Activated B cell treated with CpG ODN at 0.5 μM for 24 hours (primary cell): ENCODE data around the gene G6PC1. TPM values are rescaled to one million over a fixed set of nuclear protein-coding genes. Genes with fewer than 3 reads are reported as not detected.
"Not testable (repeated sequence)": the region's sequence is repeated elsewhere in the genome, so short reads cannot be mapped to it uniquely, and the experiment has no call there.

Experiments used
- ATAC-seq: fragments of 200-7000 bp; cut with Tn5 transposase; one replicate; pipeline ENCODE4 v1.10.0; 2021; ENCODE audit warnings: low read depth, mild to moderate bottlenecking, moderate library complexity
- CTCF ChIA-PET: fragments of 350-600 bp; sonication (Branson Sonifier 250); formaldehyde crosslinking; loops from one replicate; lab custom pipeline; 2021; ENCODE audit warnings: antibody characterized with exemption; lab: Charles Lee
- POLR2A ChIA-PET: fragments of 350-600 bp; sonication (Branson Sonifier 250); formaldehyde crosslinking; loops from one replicate; lab custom pipeline; 2021; ENCODE audit warnings: antibody characterized with exemption; lab: Charles Lee
- DNase-seq: peaks from one replicate; pipeline ENCODE4 v3.0.0; 2022
- H3K27ac Mint-ChIP-seq: one replicate; pipeline ENCODE4 v1.8.0; 2020; ENCODE audit warnings: mixed read lengths
- H3K27me3 Mint-ChIP-seq: one replicate; pipeline ENCODE4 v1.8.0; 2021; ENCODE audit warnings: mixed read lengths
- H3K36me3 Mint-ChIP-seq: one replicate; pipeline ENCODE4 v1.8.0; 2021; ENCODE audit warnings: low read depth, mixed read lengths
- H3K4me1 Mint-ChIP-seq: one replicate; pipeline ENCODE4 v1.8.0; 2021; ENCODE audit warnings: mixed read lengths
- H3K4me3 Mint-ChIP-seq: one replicate; pipeline ENCODE4 v1.8.0; 2020; ENCODE audit warnings: mild to moderate bottlenecking, mixed read lengths
- H3K9me3 Mint-ChIP-seq: one replicate; pipeline ENCODE4 v1.8.0; 2020; ENCODE audit warnings: mixed read lengths
- CTCF ChIP-seq: fragments of 200-600 bp; IDR thresholded peaks from one replicate; pipeline ENCODE4 v1.8.0; 2022; ENCODE audit warnings: antibody characterized with exemption, mild to moderate bottlenecking
- intact Hi-C: fragments of 100-400 bp; cut with micrococcal nuclease; formaldehyde crosslinking; loops from one replicate; pipeline ENCODE4 v1.15.1; 2024
- total RNA-seq: library from RNA; stranded (reverse); gene quantifications from 2 replicates; pipeline ENCODE4 v1.2.3, GENCODE V29; 2022

G6PC1 gene
- total RNA-seq, 1 donor from 2014 or later, result not detected

GRCh38 chr17:42913981-42914617 is 13.5 kb downstream of the G6PC1 start:
- Mint-ChIP-seq H3K27me3 (no peaks in the 10 kb centered on the region), H3K4me1 (peaks cover 3% of the 10 kb centered on the region), H3K27ac (no peak overlapping the region), H3K9me3 (no peaks in the 10 kb centered on the region), H3K4me3 (no peak overlapping the region), H3K36me3 (no peaks in the 10 kb centered on the region)
- CTCF ChIA-PET, result interaction anchor here (0.7 kb wide), 1 partner anchor 194 kb away, joined by 3 read pairs; no protein-coding TSS in a partner anchor
- ATAC-seq (no peak), DNase-seq (no peak)
- POLR2A ChIA-PET, result no interaction called here
- intact Hi-C loops, result no loop called here
- TF ChIP-seq CTCF, result no peak

- CTCF ChIA-PET, H3K27ac Mint-ChIP-seq, H3K4me1 Mint-ChIP-seq, H3K36me3 Mint-ChIP-seq, H3K27me3 Mint-ChIP-seq, ATAC-seq, intact Hi-C loops, H3K4me3 Mint-ChIP-seq, H3K9me3 Mint-ChIP-seq, POLR2A ChIA-PET, DNase-seq: not testable (repeated sequence)
These were observed 14.7 kb downstream of the G6PC1 start for GRCh38 chr17:42915288-42915687.

- ATAC-seq, CTCF ChIA-PET, POLR2A ChIA-PET, DNase-seq, intact Hi-C loops, H3K9me3 Mint-ChIP-seq, H3K27me3 Mint-ChIP-seq, H3K4me1 Mint-ChIP-seq, H3K4me3 Mint-ChIP-seq, H3K27ac Mint-ChIP-seq, H3K36me3 Mint-ChIP-seq: not testable (repeated sequence)
These were observed 16.0 kb downstream of the G6PC1 start for GRCh38 chr17:42916388-42917235.

- ATAC-seq (no peak), DNase-seq (no peak)
- TF ChIP-seq CTCF, result no peak
- Mint-ChIP-seq H3K27ac (no peak overlapping the region), H3K9me3 (no peaks in the 10 kb centered on the region), H3K36me3 (no peaks in the 10 kb centered on the region), H3K27me3 (peaks cover 1% of the 10 kb centered on the region), H3K4me3 (no peak overlapping the region), H3K4me1 (no peaks in the 10 kb centered on the region)
- intact Hi-C loops, result no loop called here
- CTCF ChIA-PET, result no interaction called here
- POLR2A ChIA-PET, result no interaction called here
These were observed 16.6 kb downstream of the G6PC1 start for GRCh38 chr17:42917236-42917603.

- H3K27ac Mint-ChIP-seq, result no peak overlapping the region
- H3K4me1 Mint-ChIP-seq, result no peaks in the 10 kb centered on the region
- peaks cover 3% of the 10 kb centered on the region for H3K27me3 Mint-ChIP-seq
- intact Hi-C loops, result no loop called here
- CTCF ChIA-PET, result interaction anchor here (1.1 kb wide), 1 partner anchor 10 kb away, joined by 4 read pairs; no protein-coding TSS in a partner anchor
- POLR2A ChIA-PET, result no interaction called here
- ATAC-seq (no peak), DNase-seq (no peak)
- H3K36me3 Mint-ChIP-seq, result no peaks in the 10 kb centered on the region
- no peaks in the 10 kb centered on the region for H3K9me3 Mint-ChIP-seq
- no peak overlapping the region for H3K4me3 Mint-ChIP-seq
- TF ChIP-seq CTCF, result no peak
These were observed 18.4 kb downstream of the G6PC1 start for GRCh38 chr17:42918902-42919521.

- CTCF ChIA-PET, result interaction anchor here (1.1 kb wide), 1 partner anchor 9 kb away, joined by 4 read pairs; no protein-coding TSS in a partner anchor
- H3K27ac Mint-ChIP-seq, intact Hi-C loops, H3K27me3 Mint-ChIP-seq, H3K4me3 Mint-ChIP-seq, H3K9me3 Mint-ChIP-seq, DNase-seq, H3K4me1 Mint-ChIP-seq, ATAC-seq, POLR2A ChIA-PET, H3K36me3 Mint-ChIP-seq: not testable (repeated sequence)
These were observed 19.0 kb downstream of the G6PC1 start for GRCh38 chr17:42919522-42920077.
